ENCODE measurements around the gene SPEM1. TPM values are rescaled to one million over a fixed set of nuclear protein-coding genes. Genes with fewer than 3 reads are reported as not detected.

SPEM1 gene
- not detected for total RNA-seq (ENCODE audit: insufficient read depth, low replicate concordance)

DNA sequence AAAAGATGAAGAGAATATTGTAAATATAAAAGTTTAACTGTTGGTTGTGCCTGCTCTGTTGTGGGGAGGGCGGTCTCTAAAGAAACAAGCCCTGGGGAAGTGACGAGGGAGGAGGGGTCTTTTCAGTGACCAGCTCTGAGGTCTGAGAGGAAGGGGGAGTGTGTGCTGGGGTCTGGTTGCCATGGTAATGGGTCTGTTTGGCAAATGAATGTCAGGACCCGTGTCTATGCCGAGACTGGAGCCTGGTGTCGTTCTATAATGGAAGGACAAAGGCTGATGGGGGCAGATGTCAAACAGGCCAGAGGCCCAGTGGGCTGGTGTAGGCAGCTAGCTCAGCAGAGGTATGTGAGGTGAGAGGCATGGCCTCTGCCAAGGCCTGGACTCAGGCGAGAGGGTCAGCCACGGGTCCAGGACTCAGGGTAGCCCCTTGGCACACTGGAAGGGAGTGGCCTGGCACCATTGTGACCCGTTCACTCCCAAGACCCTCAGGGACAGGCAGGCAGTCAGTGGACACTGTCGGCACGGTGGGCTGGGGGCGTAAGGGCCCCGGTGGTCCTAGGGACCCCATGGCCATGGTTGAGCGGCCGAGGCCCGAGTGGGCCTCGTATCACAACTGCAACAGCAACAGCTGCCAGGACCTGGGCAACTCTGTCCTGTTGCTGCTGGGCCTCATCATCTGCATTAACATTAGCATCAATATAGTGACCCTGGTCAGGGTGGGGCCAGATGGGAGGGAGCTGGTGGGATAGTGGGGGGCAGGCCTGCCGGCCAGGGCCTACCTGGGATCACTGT lies at the start of gene SPEM1:
Gene SPEM1 (plus strand): TSS at position 506 of the 792 bp plus-strand sequence. CDS start 61 bp downstream, at position 567.
- DNase-seq (ENCODE audit: low spot score) = no peak

DNA sequence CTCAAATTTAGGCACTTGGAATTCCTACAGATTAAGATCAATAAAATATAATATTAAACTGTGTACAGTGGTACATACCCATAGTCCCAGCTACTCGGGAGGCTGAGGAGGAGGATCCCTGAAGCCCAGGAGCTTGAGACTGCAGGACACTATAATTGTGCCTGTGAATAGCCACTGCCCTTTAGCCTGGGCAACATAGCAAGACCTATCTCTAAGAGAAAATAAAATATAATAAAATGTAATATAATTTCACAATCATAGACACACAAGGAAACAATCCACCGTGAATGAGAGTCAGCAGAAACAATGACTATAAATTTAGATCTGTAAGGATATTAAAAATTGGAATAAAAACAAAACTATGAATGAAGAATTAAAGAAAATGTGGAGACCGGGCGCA lies 49.3 kb upstream of the SPEM1 start:
- DNase-seq (ENCODE audit: low spot score) = no peak

DNA sequence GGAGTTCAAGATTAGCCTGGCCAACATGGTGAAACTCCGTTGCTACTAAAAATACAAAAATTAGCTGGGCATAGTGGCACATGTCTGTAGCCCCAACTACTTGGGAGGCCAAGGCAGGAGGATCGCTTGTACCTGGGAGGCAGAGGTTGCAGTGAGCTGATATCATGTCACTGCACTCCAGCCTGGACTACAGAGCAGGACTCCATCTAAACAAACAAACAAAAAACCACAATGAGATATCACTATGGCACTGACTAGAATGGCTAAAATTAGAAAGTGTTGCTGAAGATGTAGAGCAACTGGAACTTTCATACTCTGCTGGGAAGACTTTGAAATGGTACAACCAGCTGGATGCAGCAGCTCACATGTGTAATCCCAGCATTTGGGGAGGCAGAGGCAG lies 45.8 kb upstream of the SPEM1 start:
- DNase-seq (ENCODE audit: low spot score) = no peak

DNA sequence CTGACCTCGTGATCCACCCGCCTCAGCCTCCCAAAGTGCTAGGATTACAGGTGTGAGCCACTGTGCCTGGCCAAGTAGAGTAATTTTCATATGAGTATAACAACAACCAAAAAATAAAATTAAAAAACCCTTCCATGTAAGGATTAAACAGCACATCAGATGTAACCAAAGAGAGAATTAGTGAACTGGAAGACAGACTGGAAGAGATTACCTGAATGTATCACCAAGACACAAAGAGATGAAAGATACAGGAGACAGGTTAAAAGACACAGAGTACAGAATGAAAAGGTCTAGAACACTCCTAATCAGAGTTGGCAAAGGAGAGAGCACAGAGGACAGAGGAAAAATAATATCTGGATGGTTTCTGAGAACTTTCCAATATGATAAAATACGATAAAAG lies 41.0 kb upstream of the SPEM1 start:
- no peak for DNase-seq (ENCODE audit: low spot score)

GRCh38 chr17:7380321-7380720 lies 39.8 kb upstream of the SPEM1 start:
- peak; percentile 77 for DNase-seq (ENCODE audit: low spot score)

- no peak for DNase-seq (ENCODE audit: low spot score)
These were observed 39.1 kb upstream of the SPEM1 start, which contains the start of gene TNK1 for GRCh38 chr17:7380855-7381683. Gene TNK1 (plus strand): TSS chr17:7381089. CDS start chr17:7382927, 1,838 bp downstream.

DNA sequence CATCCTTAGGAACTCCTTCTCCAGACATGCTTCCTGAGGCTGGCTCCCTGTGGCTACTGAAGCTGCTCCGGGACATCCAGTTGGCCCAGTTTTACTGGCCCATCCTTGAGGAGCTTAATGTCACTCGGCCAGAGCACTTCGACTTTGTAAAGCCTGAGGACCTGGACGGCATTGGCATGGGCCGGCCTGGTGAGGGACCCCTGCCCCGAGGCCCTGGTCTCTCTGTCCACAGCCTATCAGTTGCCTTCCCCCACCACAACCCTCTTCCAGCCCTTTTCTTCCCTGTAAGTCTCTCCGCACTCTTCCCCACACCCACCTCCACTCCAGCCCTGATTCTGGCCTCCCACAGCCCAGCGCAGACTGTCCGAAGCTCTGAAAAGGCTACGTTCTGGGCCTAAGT lies 37.2 kb upstream of the SPEM1 start:
- DNase-seq (ENCODE audit: low spot score) = no peak

DNA sequence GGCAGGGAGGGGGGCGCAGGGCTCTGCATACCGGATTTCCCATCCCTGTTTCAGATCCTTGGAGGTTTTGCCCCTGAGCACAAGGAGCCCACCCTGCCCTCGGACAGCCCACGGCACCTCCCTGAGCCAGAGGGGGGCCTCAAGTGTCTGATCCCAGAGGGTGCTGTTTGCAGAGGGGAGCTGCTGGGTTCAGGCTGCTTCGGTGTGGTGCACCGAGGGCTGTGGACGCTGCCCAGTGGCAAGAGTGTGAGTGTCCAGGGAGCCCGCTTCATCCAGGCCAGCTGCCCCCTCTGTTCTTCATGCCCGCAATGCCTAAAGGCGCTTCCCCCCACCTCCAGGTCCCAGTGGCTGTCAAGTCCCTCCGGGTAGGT lies 36.8 kb upstream of the SPEM1 start:
- no peak for DNase-seq (ENCODE audit: low spot score)

DNA sequence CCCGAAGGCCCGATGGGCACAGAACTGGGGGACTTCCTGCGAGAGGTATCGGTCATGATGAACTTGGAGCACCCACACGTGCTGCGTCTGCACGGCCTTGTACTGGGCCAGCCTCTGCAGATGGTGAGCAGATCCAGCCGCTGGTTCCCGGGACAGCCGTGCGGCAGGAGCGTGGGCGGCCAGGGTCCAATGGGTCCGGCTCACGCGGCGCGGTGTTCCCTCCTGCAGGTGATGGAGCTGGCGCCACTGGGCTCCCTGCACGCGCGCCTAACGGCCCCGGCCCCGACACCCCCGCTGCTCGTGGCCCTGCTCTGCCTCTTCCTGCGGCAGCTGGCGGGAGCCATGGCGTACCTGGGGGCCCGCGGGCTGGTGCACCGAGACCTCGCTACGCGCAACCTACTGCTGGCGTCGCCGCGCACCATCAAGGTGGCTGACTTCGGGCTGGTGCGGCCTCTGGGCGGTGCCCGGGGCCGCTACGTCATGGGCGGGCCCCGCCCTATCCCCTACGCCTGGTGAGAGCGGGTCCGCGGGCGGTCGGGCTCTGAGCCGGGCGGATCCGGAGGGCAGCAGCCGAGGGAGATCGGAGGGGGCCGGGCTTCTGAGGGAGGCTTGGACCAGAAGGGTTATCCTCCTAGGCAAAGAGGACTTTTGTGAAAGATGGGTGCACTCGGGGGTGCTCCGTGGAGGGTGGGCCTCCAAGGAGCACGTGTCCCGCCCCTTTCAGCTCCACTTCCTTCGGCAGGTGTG lies 36.2 kb upstream of the SPEM1 start:
- DNase-seq (ENCODE audit: low spot score) = peak; percentile 57

GRCh38 chr17:7384489-7385081 lies 35.5 kb upstream of the SPEM1 start:
- DNase-seq (ENCODE audit: low spot score) = no peak

DNA sequence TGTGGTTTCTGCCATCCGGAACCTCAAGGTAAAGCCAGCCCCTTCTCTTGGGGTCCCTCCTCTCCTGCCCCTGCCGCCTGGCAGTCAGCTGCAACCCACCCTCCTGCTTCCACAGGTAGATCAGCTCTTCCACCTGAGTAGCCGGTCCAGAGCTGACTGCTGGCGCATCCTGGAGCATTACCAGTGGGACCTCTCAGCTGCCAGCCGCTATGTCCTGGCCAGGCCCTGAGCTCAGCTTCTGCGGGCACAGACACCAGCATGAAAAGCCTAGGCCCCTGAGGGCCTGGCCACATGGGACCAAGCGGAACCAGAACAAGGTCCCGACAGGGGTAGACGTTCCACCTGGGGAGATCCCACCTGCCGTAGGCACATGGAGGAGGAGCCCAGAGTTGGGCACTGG lies 31.3 kb upstream of the SPEM1 start:
- DNase-seq (ENCODE audit: low spot score) = no peak

DNA sequence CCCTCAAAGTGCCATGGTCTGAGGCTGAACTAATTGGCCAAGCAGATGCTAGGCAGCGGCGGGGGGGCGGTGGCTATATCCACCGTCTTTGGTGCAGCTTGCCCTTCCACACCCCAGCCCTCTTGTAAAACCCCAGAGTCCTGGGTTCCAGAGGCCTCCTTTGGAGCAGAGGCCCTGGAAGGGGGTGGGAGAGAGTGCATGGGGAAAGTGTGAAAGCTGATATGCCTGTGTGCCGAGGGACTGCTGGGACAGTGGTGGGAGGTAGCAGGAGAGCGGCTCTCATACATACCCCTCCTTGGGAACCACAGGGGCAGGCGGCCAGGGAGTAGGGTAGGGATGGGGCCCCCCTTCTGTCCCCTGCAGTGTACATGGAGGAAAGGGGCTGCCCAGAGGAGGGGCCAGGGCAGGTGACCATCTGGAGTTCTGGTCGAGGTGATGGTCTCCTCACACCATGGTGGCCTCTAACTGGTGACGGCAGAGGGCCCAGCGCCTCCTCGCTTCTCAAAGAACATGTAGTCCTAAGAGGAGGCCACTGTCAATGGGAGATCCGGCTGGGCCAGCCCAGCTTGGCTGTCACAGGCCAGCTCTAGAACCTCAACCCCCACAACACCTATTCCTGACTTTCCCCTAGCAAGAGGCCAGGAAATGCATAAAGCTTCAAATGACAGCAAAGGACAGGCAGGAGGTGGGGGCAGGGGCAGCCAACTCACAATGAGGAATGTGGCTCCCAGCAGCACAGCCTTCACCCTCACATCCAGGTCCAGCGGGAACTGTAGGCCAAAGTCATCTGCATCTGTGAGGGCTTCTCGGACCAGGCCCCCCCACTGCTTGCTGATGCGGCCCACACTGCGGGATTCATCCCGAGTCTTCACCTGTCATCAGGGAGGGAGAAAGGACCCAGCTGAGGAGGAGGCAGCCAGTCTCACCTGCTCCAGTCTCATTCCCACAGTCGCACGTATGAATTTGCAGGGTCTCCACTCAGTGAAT lies 29.9 kb upstream of the SPEM1 start:
- no peak for DNase-seq (ENCODE audit: low spot score)

GRCh38 chr17:7391307-7391706 lies 28.8 kb upstream of the SPEM1 start:
- no peak for DNase-seq (ENCODE audit: low spot score)

DNA sequence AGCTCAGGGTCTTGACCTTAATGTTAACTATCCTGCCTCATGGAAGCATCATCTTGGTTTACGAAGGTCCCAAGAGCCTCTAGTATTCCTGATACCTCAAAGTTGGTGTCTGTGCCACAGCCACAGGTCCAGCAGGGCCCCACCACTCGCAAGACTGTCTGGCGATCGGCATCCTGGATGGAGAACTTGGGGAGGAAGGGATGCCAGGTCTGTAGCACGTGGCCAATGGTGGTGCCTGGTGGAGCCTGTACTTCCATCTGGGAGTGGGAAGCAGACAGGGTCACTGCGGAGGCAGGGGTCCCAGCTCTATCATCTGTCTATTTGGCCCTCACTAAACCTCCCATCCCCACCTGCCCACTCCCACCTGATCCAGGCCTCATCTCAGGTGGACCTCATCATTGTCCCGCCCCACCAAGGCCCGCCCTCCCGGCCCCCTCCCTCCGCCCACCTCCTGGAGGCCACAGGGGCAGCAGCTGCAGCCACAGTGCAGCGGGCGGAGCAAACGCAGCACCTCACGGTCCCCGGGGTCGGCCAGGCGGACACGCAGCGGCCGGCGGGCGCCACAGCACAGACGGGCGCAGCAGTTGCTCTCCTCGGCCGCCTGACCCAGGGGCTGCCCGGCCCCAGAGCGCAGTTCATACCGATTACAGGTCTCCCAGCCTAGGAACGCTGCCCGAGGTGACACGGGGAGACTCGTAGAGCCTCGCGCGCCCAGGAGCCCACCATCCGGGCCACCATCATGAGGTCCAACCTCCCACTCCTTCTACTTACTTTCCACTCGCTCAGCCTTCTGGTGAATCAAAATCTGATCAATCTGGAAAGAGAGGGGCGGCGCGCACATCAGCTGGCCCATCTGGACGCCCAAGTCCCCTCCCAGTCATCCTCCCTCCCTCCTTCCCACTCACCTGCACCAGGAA lies 27.2 kb upstream of the SPEM1 start:
- no peak for DNase-seq (ENCODE audit: low spot score)

DNA sequence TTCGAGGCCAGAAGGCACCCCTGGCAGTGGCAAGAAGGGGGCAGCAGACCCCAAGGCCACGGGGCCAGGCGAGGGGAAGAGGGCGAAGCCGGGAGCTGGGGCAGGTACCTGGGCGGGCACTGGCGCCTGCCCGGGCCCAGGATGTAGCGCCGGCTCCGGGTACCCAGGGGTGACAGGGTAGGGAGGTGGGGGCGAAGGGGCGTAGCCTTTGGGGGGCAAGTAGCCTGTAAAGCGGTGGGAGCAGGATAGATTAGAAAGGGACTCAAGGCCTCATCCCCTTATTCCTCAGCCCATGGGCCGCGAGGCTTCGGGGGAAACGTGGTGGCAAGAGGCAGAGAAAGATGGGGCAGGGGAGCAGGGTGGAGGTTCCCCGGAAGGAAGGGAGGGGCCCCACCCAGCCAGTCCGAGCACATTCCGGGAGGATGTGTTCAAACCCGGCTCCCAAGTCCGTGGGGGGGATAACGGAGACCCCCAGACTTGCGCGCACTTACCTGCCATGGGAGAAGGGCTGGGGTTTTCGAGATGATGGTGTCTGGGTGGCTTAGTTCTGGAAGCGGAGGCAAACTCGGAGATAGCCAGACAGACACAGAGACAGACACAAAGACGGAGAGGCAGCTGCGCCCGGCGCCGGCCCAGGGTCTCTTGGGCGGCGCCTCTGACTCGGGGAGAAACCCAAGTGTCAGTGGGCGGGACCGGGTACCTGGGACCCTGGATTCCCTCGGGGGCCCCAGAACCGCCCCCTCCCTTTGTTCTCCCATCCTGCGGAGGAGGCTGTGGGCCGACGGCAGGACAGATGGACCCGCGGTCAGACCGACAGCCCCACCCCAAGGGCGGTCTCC lies 26.3 kb upstream of the SPEM1 start:
- peak; percentile 41 for DNase-seq (ENCODE audit: low spot score)

- peak; percentile 91 for DNase-seq (ENCODE audit: low spot score)
These were observed 25.5 kb upstream of the SPEM1 start, which contains the start of gene PLSCR3 for GRCh38 chr17:7394452-7395191. Gene PLSCR3 (minus strand): TSS chr17:7394525. CDS start chr17:7394110, 415 bp downstream.

- no peak for DNase-seq (ENCODE audit: low spot score)
These were observed 24.0 kb upstream of the SPEM1 start for GRCh38 chr17:7396147-7396546.

GRCh38 chr17:7398612-7399011 lies 21.5 kb upstream of the SPEM1 start:
- DNase-seq (ENCODE audit: low spot score) = no peak
